Large intestine (tissue), 1 donor: ENCODE results near the gene RSPH9. TPM values are rescaled to one million over a fixed set of nuclear protein-coding genes. Genes with fewer than 3 reads are reported as not detected.

Experiments
- polyA plus RNA-seq: library from polyadenylated mRNA; unstranded; fragments of 120-200 nt; gene quantifications from one replicate; pipeline ENCODE4 v1.2.1, GENCODE V29; 2013

The RSPH9 gene
- polyA plus RNA-seq, 1 donor = 1.1 TPM

Other genes starting within 250 kb of the RSPH9 start
- gene ABCC10, start 217.5 kb upstream of the RSPH9 start, polyA plus RNA-seq = 32.7 TPM
- gene DLK2, start 189.5 kb upstream of the RSPH9 start, polyA plus RNA-seq = 2.3 TPM
- 43.1 TPM for gene TJAP1, start 167.5 kb upstream of the RSPH9 start, polyA plus RNA-seq
- 0.49 TPM for gene LRRC73, start 134.7 kb upstream of the RSPH9 start, polyA plus RNA-seq
- 108 TPM for gene YIPF3, start 128.1 kb upstream of the RSPH9 start, polyA plus RNA-seq
- 38.7 TPM for gene POLR1C, start 127.9 kb upstream of the RSPH9 start, polyA plus RNA-seq
- gene XPO5, start 69.0 kb upstream of the RSPH9 start, polyA plus RNA-seq = 31.6 TPM
- gene POLH, start 68.9 kb upstream of the RSPH9 start, polyA plus RNA-seq = 9.2 TPM
- gene GTPBP2, start 15.8 kb upstream of the RSPH9 start, polyA plus RNA-seq = 51.2 TPM
- gene MAD2L1BP, start 9.2 kb upstream of the RSPH9 start, polyA plus RNA-seq = 29.5 TPM
- 46.5 TPM for gene MRPS18A, start 42.8 kb downstream of the RSPH9 start, polyA plus RNA-seq
- 198 TPM for gene VEGFA, start 125.2 kb downstream of the RSPH9 start, polyA plus RNA-seq